ENCODE data around the gene PRIM2.
"Not testable (repeated sequence)": the region's sequence is repeated elsewhere in the genome, so short reads cannot be mapped to it uniquely, and the experiment has no call there.

Gene PRIM2

GRCh38 chr6:57496251-57496650 is 178.8 kb downstream of the PRIM2 start:
- DNase-seq: not testable (repeated sequence)

GRCh38 chr6:57500368-57501021 is 183.1 kb downstream of the PRIM2 start:
- not testable (repeated sequence) for DNase-seq

- not testable (repeated sequence) for DNase-seq
These were observed 185.0 kb downstream of the PRIM2 start for GRCh38 chr6:57502387-57502786.

GRCh38 chr6:57505251-57505650 is 187.8 kb downstream of the PRIM2 start:
- DNase-seq: not testable (repeated sequence)

GRCh38 chr6:57510390-57510789 is 193.0 kb downstream of the PRIM2 start:
- not testable (repeated sequence) for DNase-seq

GRCh38 chr6:57515171-57515570 is 197.7 kb downstream of the PRIM2 start:
- DNase-seq: not testable (repeated sequence)

GRCh38 chr6:57515845-57516244 is 198.4 kb downstream of the PRIM2 start:
- not testable (repeated sequence) for DNase-seq

- not testable (repeated sequence) for DNase-seq
These were observed 199.3 kb downstream of the PRIM2 start for GRCh38 chr6:57516776-57517175.

GRCh38 chr6:57519198-57519597 is 201.8 kb downstream of the PRIM2 start:
- DNase-seq: not testable (repeated sequence)

GRCh38 chr6:57521085-57521484 is 203.7 kb downstream of the PRIM2 start:
- not testable (repeated sequence) for DNase-seq

- DNase-seq: not testable (repeated sequence)
These were observed 205.8 kb downstream of the PRIM2 start for GRCh38 chr6:57523221-57523620.

GRCh38 chr6:57529755-57530154 is 212.3 kb downstream of the PRIM2 start:
- DNase-seq: not testable (repeated sequence)

GRCh38 chr6:57532660-57533059 is 215.2 kb downstream of the PRIM2 start:
- DNase-seq: not testable (repeated sequence)

GRCh38 chr6:57535121-57535520 is 217.7 kb downstream of the PRIM2 start:
- not testable (repeated sequence) for DNase-seq

GRCh38 chr6:57535994-57536393 is 218.6 kb downstream of the PRIM2 start:
- not testable (repeated sequence) for DNase-seq

- DNase-seq: not testable (repeated sequence)
These were observed 220.5 kb downstream of the PRIM2 start for GRCh38 chr6:57537916-57538315.

GRCh38 chr6:57551961-57552360 is 234.5 kb downstream of the PRIM2 start:
- not testable (repeated sequence) for DNase-seq

- DNase-seq: not testable (repeated sequence)
These were observed 240.4 kb downstream of the PRIM2 start for GRCh38 chr6:57557855-57558254.

- not testable (repeated sequence) for DNase-seq
These were observed 241.7 kb downstream of the PRIM2 start for GRCh38 chr6:57559170-57559569.

- not testable (repeated sequence) for DNase-seq
These were observed 244.8 kb downstream of the PRIM2 start for GRCh38 chr6:57562233-57562632.

GRCh38 chr6:57572119-57572518 is 254.7 kb downstream of the PRIM2 start:
- not testable (repeated sequence) for DNase-seq

- not testable (repeated sequence) for DNase-seq
These were observed 255.4 kb downstream of the PRIM2 start for GRCh38 chr6:57572844-57573243.

GRCh38 chr6:57577023-57577422 is 259.6 kb downstream of the PRIM2 start:
- not testable (repeated sequence) for DNase-seq
